GM12892 (cell line): Measurements from ENCODE around the gene YY1.

ENCODE experiments used
- POLR2A ChIP-seq: IDR thresholded peaks from 2 replicates; pipeline ENCODE4 v1.6.1; 2011; ENCODE audit warnings: low read depth, low read length, control low read depth
- TAF1 ChIP-seq: IDR thresholded peaks from 2 replicates; pipeline ENCODE4 v1.6.1; 2011; ENCODE audit warnings: low read depth, mild to moderate bottlenecking, control low read depth, low read length, borderline replicate concordance

GRCh38 chr14:100279563-100279962 lies 40.6 kb downstream of the YY1 start:
- TF ChIP-seq TAF1 (no peak), POLR2A (no peak)
